Fibroblast of the aortic adventitia (primary cell): ENCODE data around the gene MTA1. TPM values are rescaled to one million over a fixed set of nuclear protein-coding genes. Genes with fewer than 3 reads are reported as not detected.

Experiments
- DNase-seq: peaks from one replicate; pipeline ENCODE4 v3.0.0-alpha.2; 2010; ENCODE audit warnings: low read depth
- H3K4me3 ChIP-seq: 2 replicates; pipeline ENCODE4 v1.5.1; 2011; ENCODE audit warnings: low read depth, mild to moderate bottlenecking, control low read depth, low read length, moderate library complexity
- CTCF ChIP-seq: IDR thresholded peaks from 2 replicates; pipeline ENCODE4 v1.5.1; 2011; ENCODE audit warnings: mild to moderate bottlenecking, low read length, control low read depth, inconsistent platforms; ENCODE audit not compliant: insufficient read depth
- total RNA-seq: library from RNA; depleted of rRNA; stranded (reverse); fragments of >200 nt; gene quantifications from 2 replicates; pipeline ENCODE4 v1.2.3, GENCODE V29; 2012; ENCODE audit warnings: low replicate concordance

The MTA1 gene
- total RNA-seq, 1 donor, result 44.4 TPM

- no peak for DNase-seq
- H3K4me3 ChIP-seq, result no peak overlapping the region
- TF ChIP-seq CTCF, result no peak
Observed at GRCh38 chr14:105492971-105493871, 73.6 kb downstream of the MTA1 start.

GRCh38 chr14:105493921-105494605 lies 74.4 kb downstream of the MTA1 start:
- no peak for DNase-seq
- TF ChIP-seq CTCF, result no peak
- no peak overlapping the region for H3K4me3 ChIP-seq

- no peak for DNase-seq
- no peak overlapping the region for H3K4me3 ChIP-seq
- TF ChIP-seq CTCF, result no peak
Observed at GRCh38 chr14:105494606-105494929, 74.9 kb downstream of the MTA1 start.

GRCh38 chr14:105495101-105495989 lies 75.7 kb downstream of the MTA1 start:
- no peak for TF ChIP-seq CTCF
- H3K4me3 ChIP-seq, result no peak overlapping the region
- no peak for DNase-seq

GRCh38 chr14:105495990-105496830 lies 76.6 kb downstream of the MTA1 start:
- no peak overlapping the region for H3K4me3 ChIP-seq
- no peak for DNase-seq
- TF ChIP-seq CTCF, result no peak
